HG03342 (cell line): ENCODE data around the gene BRD4.
A peak's percentile ranks its signal among the peaks of the same experiment; 100 is the strongest.
"Not testable (repeated sequence)": the region's sequence is repeated elsewhere in the genome, so short reads cannot be mapped to it uniquely, and the experiment has no call there.

Experiments used
- ATAC-seq: cut with Tn5 transposase; IDR thresholded peaks from one replicate; pipeline ENCODE4 v1.9.1; 2021; ENCODE audit warnings: mild to moderate bottlenecking, moderate library complexity; ENCODE audit not compliant: unreplicated experiment

The BRD4 gene

DNA sequence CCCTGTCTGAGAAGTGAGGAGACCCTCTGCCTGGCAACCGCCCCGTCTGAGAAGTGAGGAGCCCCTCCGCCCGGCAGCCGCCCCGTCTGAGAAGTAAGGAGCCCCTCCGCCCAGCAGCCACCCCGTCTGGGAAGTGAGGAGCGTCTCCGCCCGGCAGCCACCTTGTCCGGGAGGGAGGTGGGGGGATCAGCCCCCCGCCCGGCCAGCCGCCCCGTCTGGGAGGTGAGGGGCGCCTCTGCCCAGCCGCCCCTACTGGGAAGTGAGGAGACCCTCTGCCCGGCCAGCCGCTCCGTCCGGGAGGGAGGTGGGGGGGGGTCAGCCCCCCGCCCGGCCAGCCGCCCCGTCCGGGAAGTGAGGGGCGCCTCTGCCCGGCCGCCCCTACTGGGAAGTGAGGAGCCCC is 30.7 kb upstream of the BRD4 start:
- not testable (repeated sequence) for ATAC-seq

DNA sequence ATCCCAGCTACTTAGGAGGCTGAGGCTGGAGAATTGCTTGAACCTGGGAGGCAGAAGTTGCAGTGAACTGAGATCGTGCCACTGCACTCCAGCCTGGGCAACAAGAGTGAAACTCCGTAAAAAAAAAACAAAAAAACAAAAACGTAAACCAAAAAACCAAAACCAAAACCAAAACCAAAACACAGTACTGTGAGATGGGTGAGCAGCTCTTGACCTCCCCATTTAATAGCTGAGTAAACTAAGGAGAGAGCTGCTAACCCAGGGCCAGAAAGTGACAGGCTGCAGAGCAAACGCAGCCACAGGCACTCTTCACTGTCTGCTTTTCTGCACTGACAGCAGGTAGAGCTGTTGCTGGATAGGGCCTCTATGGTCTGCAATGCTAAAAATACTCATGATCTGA is 27.7 kb upstream of the BRD4 start:
- not testable (repeated sequence) for ATAC-seq

DNA sequence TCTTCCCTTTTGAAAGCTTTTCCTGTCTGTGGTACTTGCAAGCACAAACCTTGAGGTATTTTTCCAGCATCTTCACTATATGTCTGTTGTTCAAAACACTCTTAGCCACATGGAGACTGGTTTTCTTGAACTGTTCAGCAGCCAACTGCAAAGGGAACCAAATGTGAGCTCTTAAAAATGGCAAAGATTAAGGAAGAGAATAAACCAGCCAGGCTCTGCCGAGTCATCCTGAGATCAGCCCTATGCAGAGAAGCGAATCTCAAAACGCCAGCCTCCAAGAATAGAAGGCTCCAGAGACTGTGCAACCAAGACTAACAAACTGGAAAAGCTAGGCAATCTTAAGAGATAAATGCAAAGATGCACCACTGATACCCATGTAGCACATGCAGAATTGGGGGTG is 26.6 kb upstream of the BRD4 start:
- ATAC-seq, result no peak

DNA sequence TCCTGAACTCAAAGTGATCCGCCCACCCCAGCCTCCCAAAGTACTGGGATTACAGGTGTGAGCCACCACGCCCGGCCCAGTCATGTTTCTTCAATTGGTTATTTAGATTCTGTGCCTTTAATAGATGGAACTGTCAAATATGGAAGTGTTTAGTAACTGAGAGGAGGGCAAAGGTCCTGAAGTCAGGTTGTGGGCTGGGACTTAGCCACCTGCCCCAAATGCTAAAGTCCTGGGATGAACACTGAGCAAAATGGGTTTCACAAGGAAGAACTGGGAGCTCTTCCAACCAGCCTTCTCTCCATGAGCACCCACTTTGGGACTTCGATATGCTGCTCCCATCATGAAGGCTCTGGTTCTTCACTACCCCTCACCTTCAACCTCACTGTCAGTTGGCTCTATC is 25.6 kb upstream of the BRD4 start:
- no peak for ATAC-seq

DNA sequence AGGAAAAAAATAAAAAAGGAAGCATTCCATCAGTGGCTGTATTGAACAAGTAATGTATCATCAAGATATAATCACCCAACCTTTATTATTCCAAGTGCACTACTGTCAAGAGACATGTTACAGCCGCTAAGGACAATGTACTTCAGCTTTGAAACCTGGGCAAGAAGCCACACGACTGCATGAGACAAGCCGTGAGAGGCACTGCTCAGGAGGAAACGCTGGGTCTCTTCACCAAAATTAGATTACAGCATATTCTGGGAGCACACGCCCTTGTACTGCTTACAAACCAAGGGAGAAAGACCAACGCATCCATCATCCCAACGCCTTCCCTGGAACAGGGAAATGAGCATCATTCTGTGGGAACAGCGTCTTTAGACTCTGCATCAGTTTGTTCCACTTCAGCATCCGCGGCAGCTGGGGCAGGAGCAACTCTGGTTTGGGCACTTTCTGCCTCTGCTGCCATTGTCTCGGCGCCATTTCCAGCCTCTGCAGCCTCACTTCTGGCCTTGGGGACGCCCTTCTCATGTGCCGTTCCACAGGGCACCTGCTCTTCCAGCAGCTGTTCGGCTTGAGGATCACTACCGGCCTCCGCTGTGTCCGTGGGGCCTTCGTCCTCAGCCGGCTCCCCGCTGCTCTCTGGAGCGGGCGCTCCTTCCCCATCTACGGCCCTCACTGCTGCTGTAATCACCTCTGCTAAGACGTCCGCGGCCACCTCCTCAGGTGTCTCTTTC is 22.4 kb upstream of the BRD4 start:
- ATAC-seq, result no peak

DNA sequence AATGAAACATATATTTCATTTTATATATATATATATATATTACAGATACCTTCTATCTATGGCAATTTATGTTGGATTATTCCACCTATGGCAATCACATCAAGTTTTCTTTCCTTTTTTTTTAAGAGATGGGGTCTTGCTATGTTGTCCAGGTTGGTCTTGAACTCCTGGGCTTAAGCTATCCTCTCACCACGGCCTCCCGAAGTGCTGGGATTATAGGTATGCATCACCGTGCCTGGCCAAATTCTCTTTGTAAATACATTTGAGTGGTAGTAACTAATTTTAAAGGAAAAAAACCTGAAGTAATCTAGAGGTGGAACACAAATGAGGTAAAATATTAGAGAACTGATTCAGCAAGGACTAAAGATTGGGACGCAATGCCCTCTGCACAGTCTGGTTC is 21.6 kb upstream of the BRD4 start:
- ATAC-seq, result no peak

DNA sequence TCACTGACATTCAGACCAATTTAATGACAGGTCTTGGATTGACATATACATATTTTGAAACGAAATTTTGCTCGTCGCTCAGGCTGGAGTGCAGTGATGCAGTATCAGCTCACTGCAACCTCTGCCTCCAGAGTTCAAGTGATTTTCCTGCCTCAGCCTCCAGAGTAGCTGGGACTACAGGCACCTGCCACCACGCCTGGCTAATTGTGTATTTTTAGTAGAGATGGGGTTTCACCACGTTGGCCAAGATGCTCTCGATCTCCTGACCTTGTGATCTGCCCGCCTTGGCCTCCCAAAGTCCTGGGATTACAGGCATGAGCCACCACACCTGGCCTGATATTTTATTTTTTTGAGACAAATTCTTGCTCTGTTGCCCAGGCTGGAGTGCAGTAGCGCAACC is 20.2 kb upstream of the BRD4 start:
- ATAC-seq, result not testable (repeated sequence)

DNA sequence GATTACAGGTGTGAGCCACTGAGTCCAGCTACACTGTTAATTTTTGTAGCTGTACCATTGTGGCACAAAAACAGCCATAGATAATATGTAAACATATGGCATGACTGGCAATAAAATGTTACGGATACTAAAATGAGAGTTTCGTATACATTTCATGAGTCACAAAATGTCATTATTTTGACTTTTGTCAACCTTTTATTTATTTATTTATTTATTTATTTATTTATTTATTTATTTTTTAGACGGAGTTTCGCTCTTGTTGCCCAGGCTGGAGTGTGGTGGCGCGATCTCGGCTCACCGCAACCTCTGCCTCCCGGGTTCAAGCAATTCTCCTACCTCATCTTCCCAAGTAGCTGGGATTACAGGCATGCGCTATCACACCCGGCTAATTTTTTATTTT is 9.0 kb upstream of the BRD4 start:
- not testable (repeated sequence) for ATAC-seq

DNA sequence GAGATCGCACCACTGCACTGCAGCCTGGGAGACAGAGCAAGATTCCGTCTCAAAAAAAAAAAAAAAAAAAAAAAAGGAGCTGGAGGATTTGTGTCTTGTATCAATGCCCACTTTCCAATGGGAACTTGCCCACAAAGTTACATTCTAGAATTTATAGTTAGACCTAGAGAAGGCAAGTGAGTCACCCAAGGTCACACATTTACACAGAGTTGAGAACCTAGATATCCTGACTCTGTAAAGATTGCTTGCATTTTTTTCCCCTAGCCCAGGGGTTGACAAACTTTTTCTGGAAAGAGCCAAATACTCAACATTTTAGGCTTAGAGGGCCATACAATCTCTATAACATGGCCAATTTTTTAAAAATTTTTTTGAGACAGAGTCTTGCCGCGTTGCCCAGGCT is 7.7 kb upstream of the BRD4 start:
- no peak for ATAC-seq

DNA sequence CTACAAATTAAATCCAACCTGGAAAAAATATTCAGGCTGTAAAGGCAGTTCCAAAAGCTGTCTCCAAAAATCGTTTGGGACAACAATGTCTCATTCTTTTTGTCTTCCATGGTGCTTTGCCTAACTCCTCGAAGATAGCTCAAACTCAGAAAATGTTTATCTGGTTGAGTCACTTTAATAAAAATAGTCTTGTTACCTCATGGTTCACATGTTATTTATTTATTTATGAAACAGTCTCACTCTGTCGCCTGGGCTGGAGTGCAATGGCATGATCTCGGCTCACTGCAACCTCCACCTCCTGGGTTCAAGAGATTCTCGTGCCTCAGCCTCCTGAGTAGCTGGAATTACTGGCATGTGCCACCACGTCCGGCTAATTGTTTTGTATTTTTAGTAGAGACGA is 4.9 kb upstream of the BRD4 start:
- no peak for ATAC-seq

DNA sequence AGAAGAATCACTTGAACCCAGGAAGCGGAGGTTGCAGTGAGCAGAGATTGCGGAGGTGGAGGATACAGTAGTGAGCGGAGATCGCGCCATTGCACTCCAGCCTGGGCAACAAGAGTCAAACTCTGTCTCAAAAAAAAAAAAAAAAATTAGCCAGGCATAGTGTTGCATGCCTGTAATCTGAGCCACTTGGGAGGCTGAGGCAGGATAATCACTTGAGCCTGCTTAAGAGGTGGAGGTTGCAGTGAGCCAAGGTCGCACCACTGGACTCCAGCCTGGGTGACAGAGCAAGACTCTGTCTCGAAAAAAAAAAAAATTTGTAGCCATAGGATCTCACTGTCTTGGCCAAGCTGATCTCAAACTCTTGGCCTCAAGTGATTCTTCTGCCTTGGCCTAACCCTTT is 3.7 kb upstream of the BRD4 start:
- not testable (repeated sequence) for ATAC-seq

DNA sequence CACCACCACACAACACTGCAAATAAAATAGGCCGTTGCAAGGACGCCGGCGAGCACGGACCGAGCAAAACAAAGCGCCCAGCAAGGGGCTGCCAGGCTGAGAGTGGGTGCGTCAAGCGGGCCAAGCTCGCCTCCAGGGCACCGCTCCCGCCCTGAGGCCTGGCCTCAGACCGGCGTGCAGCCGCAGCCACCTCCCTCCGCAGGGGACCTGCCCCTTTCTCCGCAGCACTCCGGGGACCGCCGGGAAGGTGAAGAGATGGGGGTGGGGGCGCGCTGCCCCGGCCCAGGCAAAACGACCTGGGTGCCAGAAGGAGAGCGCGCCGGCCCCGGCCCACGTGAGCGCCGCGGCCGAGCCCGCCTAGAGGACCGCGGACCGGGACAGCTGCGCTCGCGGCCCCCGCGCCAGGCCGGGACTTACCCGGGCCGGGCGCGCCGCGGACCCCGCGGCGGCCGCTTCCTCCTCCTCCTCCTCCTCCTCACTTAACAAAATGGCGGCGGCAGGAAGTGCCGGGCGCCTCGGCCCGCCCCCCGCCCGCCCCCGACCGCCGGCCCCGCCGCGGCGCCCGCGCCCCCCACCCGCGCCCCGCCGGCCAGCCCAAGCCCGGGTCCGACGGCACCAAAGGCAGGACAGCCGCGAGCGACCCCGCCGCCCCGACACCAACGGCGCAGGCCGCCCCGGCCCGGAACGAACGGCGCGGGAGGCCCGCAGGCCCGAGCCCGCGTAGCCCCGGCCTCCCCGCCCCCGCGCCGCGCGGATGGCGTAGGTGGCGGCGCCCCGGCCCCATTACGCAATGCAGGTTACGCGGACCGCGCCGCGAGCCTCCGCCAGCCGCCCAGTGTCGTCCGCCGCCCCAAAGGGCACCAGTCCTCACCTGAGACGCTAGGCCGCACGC is 674 bp downstream of the BRD4 start:
- peak; percentile 33 for ATAC-seq

DNA sequence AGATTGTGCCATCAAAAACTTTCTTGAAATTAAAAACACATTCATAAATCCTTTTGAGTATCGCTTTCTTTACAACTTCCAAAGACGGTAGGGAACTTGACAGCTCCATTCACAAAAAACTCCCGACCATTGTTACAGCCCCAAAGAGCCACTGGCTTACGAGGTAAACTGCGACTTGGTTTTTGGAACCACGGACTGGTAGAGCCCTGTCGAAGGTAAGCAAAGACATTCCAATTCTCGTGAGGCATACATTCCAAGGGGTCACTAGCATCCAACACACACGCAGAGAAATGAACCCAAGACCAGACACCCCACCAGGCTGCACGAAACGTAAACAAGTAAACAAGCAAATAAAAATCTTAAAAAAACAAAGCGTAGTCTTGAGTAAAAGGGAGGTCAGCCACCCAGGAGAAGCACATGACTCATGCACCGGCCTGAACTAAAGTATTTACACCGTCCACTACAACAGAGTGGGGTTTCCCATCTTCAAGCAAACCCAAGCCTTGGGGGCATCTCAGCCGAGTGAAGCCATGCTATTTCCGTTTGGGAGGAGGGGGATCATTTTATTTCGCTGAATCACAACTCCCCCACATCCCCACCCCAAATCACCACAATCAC is 1.4 kb downstream of the BRD4 start:
- ATAC-seq, result no peak

DNA sequence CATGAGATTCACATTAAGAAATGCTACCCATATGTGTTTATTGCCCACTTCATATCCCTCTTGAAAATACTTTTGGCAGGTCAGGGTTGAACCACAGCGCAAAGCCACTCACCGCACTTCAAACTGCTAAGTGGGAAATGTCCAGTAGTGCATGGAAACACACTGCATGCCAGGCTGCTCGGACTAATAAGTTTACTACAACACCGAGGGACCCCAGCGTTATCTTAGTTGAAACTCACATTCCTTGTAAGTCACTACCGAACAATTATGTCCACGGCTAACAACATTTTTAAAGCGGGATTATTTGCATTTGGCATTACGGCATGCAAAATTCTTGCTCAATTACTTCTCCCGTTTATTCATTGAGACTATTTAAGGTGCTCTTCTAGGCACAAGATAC is 4.0 kb downstream of the BRD4 start:
- no peak for ATAC-seq

DNA sequence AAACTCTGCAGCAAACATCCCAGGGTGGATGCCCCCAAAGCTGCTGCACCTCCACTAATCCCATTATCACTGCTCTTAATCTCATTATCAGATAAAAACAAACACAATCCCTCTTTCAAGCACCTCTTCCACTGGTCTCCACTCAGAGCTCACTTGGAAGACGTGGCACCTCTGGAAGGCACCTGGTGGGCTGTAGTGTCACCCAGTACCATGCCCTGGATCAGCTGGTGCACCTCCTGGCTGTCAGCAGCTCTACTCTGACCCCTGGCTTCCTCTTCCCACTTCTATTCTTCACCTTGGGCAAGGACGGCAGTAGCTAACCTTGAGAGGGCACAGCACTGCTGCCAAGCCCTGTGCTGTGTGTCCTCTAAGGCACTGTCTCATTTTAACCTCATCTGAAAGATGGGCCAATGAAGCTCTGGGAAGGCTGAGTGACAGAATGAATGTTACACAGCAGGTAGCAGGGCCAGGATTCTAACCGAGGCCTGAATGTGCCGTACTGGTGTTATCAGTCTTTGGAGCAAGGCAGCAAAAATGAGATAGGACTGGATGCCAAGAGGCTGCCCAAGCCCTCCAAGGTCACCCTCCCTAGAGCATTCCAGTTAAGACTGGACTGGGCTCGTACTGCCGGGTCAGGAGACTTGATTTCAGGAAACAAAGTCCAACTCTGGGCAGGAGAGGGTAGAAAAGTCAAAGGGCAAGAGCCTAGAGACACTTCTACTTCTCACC is 7.4 kb downstream of the BRD4 start:
- no peak for ATAC-seq

DNA sequence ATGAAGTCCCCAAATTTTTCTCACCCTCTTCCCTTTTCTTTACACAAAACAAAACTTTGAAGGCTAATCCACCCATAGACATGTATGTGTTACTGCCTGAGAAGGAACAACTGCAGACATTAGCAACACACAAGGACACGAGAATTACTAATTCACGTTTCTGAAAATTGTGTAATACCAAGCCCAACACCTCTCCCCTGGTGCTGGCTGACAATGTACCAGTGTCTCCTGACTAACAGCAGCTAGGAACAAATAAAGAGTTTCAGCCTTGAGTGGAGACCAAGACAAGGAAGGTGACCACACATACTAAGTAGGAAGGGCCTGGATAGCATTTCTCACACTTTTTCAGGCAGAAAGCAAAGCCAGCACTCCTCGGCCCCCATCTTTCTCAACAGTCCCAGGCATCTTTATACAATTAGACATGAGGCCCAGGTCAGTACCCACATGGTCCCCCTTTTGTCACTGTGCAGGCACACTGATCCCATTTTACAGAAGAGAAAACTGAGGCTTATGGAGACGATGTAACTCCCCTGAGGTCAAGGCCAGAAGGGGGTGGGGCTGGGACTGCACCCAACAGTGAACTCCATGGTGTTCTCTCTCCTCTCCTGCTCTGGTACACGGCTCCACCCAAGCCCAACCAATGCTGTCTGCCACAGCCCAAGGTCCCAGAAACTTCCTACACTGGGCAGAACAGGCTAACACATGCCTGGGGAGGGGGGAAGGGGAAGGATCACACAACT is 8.7 kb downstream of the BRD4 start:
- no peak for ATAC-seq

DNA sequence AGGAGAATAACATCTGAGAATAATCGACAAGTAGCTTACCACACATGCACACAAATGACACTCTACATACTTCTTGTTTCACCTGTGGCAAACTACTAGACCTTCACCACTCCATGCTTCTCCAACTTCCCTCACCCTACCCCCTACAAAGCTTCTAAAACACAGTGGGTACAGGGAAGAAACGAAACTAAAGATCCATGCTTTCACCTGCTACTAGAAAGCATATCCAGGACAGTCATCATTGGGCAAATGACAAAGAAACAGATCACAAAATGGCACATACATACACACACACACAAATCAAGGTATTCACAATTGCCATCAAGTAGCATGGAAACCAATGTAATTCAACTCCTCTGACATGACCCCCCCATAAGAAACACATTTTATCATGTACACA is 10.6 kb downstream of the BRD4 start:
- no peak for ATAC-seq

DNA sequence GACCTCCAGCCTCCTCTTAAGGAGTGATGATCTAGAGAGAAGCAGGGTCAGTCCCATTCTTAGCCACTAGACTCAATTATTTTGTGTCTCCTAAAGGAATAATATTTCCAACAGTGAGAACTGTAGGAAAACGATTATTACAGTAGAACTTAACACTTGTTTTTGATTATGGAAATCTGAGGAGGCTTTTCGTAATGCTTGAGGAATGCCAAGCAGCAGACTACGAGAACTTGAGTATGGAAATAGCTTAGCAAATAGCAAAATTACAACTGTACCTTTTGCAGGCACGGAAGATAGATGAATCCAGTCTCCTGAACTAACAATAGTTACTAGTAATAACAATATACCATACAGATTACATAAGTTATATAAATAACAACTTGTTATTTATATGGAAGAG is 12.2 kb downstream of the BRD4 start:
- no peak for ATAC-seq

DNA sequence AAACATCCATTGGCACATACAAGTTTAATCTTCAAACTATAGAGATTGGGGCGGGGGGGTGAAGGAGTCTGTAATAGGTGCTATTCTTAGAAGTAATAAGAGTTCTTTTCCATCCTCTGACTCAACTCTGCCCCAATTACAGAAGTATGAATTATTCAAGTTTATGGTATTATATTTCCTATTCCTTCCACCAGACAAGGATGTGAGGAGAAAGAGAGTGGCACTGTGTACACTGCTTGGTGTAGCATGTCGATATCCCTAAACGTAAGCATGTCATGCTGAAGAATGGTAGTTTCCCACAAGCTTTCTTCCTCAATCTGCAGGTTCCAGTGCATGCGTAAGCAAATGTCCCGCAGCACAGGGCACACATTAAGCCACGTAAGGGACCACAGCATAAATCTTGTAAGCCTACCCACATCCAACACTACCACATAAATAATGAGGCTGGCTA is 14.1 kb downstream of the BRD4 start:
- no peak for ATAC-seq

DNA sequence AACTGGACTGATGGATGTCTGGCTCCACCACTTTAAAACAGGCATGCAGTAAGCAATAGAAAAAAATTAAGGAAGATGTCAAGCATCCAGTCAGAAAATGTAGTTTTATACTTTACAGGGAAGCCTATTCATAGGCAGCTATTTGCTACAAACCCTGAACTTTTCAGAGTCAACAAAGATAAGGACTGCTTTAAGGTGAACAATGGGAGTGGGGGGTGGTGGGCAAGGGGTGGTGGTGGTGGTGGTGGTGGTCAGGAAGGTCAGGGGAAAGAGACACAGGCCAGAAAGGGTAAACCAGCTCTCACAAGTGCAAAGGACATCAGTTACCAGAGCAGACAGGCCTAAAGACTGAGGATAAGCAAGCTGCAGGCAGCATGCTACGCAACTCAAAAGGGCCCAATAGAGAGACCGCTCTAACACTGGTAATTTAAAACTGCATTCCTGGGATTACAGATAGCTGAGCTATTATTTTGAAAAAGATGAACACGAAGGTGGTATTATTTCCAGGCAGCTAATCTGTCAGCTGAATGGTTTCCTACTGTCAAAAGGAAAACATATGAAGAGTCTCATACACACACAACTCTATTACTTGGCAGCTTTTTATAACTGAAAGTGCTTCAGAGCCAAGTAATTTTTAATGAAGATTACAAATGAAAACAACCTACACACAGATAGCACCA is 14.8 kb downstream of the BRD4 start:
- ATAC-seq, result no peak
